Kasumi-1 (cell line): ENCODE measurements around the gene CD33.

Source experiments
- DNase-seq, 2 experiments: peaks; one replicate each; lab custom pipeline; 2025; lab: John Stamatoyannopoulos, UW

CD33 gene

GRCh38 chr19:51259348-51260245, 34.7 kb downstream of the CD33 start:
- peak; percentile 73 to 76 for DNase-seq

GRCh38 chr19:51263808-51264207, 38.9 kb downstream of the CD33 start:
- no peak for DNase-seq

- no peak for DNase-seq
Observed at GRCh38 chr19:51271067-51271466, 46.2 kb downstream of the CD33 start.

GRCh38 chr19:51272183-51272810, 47.4 kb downstream of the CD33 start:
- DNase-seq, result peak; percentile 33 to 41

GRCh38 chr19:51274049-51274770, 49.3 kb downstream of the CD33 start:
- DNase-seq, result no peak

- no peak for DNase-seq
Observed at GRCh38 chr19:51277112-51277511, 52.2 kb downstream of the CD33 start.

- DNase-seq, result no peak
Observed at GRCh38 chr19:51282335-51282734, 57.5 kb downstream of the CD33 start.

GRCh38 chr19:51285682-51286081, 60.8 kb downstream of the CD33 start:
- no peak for DNase-seq
